Astrocyte of the spinal cord (primary cell): Measurements from ENCODE around the gene FBXL17.

Experiments used
- DNase-seq: peaks from one replicate; pipeline ENCODE4 v3.0.0; 2011; ENCODE audit warnings: low read depth, low spot score
- H3K4me3 ChIP-seq: 2 replicates; pipeline ENCODE4 v1.5.1; 2011; ENCODE audit warnings: low read depth, mild to moderate bottlenecking, low read length, moderate library complexity
- in situ Hi-C: cut with HindIII; loops from 2 replicates; pipeline ENCODE4 v1.10.0; 2017; ENCODE audit warnings: low sequenced_read_pairs
- TF ChIP-seq, protein P1 (sequence below): IDR thresholded peaks from 2 replicates; pipeline ENCODE4 v1.5.1; 2012; ENCODE audit warnings: low read depth, mild to moderate bottlenecking, low read length, inconsistent platforms

Gene FBXL17

DNA sequence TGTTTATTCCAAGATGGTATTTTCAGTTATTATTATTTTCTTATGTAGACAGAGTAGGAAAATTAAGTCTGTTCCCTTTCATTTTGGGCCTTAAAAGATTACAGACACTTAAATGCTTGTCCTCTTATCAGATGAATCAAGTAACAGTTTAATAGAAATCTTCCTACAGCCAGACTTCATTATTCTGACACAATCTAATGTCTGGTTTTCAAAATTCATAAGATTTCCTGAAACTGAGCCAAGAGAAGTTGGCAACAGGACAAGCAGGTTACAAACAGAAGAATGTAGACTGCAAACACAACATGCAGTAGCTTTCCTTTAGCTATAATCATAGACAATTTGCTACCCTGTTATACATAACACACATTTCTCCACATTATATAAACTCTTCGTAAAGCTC lies 130.5 kb downstream of the FBXL17 start:
- no peak overlapping the region for H3K4me3 ChIP-seq
- in situ Hi-C loops, result no loop called here
- TF ChIP-seq, protein P1, sequence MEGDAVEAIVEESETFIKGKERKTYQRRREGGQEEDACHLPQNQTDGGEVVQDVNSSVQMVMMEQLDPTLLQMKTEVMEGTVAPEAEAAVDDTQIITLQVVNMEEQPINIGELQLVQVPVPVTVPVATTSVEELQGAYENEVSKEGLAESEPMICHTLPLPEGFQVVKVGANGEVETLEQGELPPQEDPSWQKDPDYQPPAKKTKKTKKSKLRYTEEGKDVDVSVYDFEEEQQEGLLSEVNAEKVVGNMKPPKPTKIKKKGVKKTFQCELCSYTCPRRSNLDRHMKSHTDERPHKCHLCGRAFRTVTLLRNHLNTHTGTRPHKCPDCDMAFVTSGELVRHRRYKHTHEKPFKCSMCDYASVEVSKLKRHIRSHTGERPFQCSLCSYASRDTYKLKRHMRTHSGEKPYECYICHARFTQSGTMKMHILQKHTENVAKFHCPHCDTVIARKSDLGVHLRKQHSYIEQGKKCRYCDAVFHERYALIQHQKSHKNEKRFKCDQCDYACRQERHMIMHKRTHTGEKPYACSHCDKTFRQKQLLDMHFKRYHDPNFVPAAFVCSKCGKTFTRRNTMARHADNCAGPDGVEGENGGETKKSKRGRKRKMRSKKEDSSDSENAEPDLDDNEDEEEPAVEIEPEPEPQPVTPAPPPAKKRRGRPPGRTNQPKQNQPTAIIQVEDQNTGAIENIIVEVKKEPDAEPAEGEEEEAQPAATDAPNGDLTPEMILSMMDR, result no peak
- peak; percentile 8 for DNase-seq

DNA sequence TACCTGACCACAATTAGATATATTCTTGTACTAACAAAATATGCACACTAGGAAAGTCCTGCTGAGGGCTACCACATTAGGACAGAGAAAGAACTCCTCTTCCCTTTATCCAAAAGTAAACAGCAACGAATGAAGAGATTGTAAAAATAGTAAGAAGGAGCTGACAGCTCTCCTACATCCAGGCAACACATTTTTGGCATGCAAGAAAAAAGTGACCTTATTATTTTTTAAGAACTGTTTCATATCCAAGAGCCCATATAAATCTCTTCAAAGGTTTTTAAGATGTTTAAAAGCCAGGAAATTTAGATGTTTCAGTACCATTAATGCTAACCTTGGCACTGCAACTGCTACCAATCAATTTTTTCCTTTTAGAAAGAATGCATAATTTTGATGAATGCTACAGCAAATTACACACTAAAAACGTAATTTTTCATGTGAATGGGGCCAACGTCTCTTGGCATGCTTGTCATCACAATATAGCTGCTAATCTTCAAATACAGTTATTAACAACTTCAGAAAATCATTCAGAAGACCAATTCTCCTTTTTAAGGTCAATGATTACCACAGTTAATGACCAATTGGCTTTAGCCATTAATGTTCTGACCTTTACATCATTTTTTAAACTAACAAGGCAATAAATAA lies 132.0 kb downstream of the FBXL17 start:
- no peak overlapping the region for H3K4me3 ChIP-seq
- TF ChIP-seq, protein P1, result no peak
- in situ Hi-C loops, result no loop called here
- DNase-seq, result no peak

DNA sequence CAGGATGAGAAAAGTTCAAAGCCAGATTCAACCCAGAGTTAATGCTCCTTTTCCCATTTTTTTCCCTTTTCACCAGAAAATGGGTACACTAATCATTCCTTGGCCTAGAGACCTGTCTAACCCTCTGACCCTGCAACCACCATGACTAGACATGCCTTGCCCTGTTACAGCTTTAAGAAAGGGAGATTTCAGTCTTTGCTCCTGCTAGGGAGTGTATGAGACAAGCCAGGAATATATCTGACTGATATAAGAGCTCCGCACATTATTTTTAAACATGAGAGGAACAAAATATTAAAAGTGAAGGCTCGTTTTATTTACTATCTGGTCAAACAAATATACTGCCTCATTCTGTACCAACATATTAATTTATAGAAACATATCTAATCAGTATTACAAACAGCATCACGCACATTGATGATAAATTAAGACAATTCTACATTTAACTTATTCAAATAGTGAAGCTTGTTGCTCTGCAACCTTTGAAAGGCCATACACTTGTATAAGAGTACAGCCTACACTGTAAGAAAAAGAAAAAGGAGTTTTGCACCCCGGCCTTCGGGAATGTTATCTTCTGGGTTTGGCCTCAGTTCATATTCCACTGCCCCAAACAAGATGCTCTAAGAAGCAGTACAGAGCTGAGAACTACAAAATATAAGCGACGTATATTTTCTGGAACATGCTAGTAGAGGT lies 132.7 kb downstream of the FBXL17 start:
- TF ChIP-seq, protein P1, result no peak
- no peak overlapping the region for H3K4me3 ChIP-seq
- in situ Hi-C loops, result no loop called here
- no peak for DNase-seq

DNA sequence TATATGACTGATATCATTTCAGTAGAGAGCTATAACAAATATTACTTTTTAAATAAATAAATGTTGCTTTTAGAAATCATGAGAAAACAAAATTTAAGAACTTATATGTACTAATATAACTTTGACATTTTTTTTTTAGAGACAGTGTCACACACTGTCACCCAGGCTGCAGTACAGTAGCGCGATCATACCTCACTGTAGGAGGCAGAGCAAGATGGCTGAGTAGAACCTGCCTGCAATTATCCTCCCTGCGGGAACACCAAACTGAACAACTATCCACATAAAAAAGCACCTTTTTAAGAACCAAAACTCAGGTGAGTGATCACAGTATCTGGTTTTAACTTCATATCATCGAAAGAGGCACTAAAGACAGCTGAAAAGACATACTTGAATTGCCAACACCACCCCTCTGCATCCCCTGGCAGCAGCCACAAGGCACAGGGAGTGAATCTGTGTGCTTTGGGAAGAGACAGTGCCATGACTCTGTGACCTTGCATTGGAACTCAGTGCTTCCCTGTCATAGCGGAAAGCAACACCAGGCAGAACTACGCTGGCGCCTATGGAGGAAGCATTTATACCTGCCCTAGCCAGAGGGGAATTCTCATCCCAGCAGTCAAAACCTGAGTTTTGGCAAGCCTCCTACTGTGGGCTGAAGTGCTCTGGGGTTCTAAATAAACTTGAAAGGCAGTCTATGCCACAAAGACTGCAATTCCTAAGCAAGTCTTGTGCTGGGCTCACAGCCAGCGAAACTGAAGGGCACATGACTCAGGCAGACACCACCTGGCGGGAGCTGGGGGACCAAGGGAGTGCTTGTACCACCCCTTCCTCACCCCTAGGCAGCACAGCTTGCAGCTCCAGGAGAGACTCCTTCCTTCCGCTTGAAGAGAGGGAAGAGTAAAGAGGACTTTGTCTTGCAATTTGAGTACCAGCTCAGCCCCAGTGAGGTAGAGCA lies 142.7 kb downstream of the FBXL17 start:
- in situ Hi-C loops, result no loop called here
- H3K4me3 ChIP-seq, result no peak overlapping the region
- DNase-seq, result peak; percentile 19
- TF ChIP-seq, protein P1, result no peak

DNA sequence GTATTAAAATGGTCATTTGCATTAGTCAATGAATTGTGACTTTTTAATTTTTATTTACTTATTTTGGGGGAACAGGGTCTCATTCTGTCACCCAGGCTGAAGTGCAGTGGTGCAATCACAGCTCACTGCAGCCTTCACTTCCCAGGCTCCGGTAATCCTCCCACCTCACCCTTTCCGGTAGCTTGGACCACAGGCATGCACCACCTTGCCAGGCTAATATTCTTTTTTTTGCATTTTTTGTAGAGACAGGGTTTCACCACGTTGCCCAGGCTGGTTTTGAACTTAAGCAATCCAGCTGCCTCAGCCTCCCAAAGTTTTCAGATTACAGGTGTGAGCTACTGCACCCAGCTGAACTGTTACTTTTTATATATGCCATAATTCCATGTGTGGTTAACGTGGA lies 143.4 kb downstream of the FBXL17 start:
- TF ChIP-seq, protein P1, result no peak
- in situ Hi-C loops, result no loop called here
- DNase-seq, result no peak
- no peak overlapping the region for H3K4me3 ChIP-seq

DNA sequence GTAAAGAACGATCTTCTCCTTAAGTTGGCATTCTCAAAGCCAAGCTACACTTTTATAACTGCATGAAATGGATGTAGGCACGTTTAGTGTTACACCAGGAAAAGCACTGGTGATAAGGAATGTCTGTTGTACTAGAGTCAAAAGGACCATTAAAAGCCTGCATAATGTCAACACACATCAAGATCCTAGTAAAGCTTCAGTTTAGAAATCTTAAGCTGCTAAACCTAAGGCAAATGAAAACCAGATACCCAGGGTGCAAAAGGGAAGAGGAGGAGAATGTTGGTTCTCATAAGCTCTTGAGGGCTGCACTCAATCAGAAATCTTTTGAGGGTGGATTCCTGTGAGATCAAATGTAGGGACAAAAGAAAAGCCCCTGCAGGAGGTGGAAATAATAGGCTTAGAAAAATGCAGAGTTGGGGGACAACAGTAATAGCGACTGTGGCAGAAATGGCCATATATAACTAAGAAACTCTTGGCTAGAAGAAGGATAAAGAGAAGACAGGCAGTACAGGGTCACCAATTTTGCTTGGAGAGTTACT lies 148.2 kb downstream of the FBXL17 start:
- DNase-seq, result no peak
- in situ Hi-C loops, result no loop called here
- no peak overlapping the region for H3K4me3 ChIP-seq
- TF ChIP-seq, protein P1, result no peak
